Psoas muscle (tissue), 8 donors: Measurements from ENCODE around the gene CNIH4. TPM values are rescaled to one million over a fixed set of nuclear protein-coding genes. Genes with fewer than 3 reads are reported as not detected.
A peak's percentile ranks its signal among the peaks of the same experiment; 100 is the strongest.
"Not testable (repeated sequence)": the region's sequence is repeated elsewhere in the genome, so short reads cannot be mapped to it uniquely, and the experiment has no call there.

Experiments
- ATAC-seq, 4 donors: fragments of 200-7000 bp; cut with Tn5 transposase; one replicate each; pipeline ENCODE4 v1.9.1; 2020; ENCODE audit warnings: moderate library complexity in 3 of 4, mild to moderate bottlenecking in 2 of 4
- DNase-seq, 2 donors: peaks; one replicate each; pipeline ENCODE4 v3.0.0-alpha.2; 2020
- H3K27ac ChIP-seq: fragments of 200-600 bp; one replicate; pipeline ENCODE4 v1.8.0; 2022
- H3K27me3 ChIP-seq, 3 donors: fragments of 200-600 bp in 1 of 3; one replicate each; pipeline versions ENCODE4 v1.6.1 to v1.8.0; 2013 to 2022; ENCODE audit warnings: low read length in 2 of 3, mild to moderate bottlenecking in 2 of 3, moderate library complexity in 1 of 3; ENCODE audit not compliant: insufficient read depth in 3 of 3
- H3K36me3 ChIP-seq, 2 donors: fragments of 200-600 bp in 1 of 2; one replicate each; pipeline versions ENCODE4 v1.6.1 to v1.8.0; 2013 to 2022; ENCODE audit warnings: low read depth in 1 of 2, mild to moderate bottlenecking in 1 of 2, moderate library complexity in 1 of 2; ENCODE audit not compliant: insufficient read depth in 1 of 2
- H3K4me1 ChIP-seq: fragments of 200-600 bp; one replicate; pipeline ENCODE4 v1.8.0; 2022
- H3K4me3 ChIP-seq: fragments of 200-600 bp; one replicate; pipeline ENCODE4 v1.8.0; 2022; ENCODE audit warnings: mild to moderate bottlenecking
- H3K9me3 ChIP-seq: fragments of 200-600 bp; one replicate; pipeline ENCODE4 v1.8.0; 2022
- CTCF ChIP-seq: fragments of 200-600 bp; IDR thresholded peaks from one replicate; pipeline ENCODE4 v1.8.0; 2022; ENCODE audit warnings: antibody characterized with exemption
- WGBS, 3 donors: extraction: QIAGEN DNeasy Blood & Tissue Kit; methylation state at CpG; one replicate each; pipeline versions ENCODE4 v1.1.6 to v1.1.7; 2013; 5-methylcytosine and 5-hydroxymethylcytosine counted together
- intact Hi-C, 2 donors: fragments of 100-400 bp; cut with DNase I; formaldehyde crosslinking; loops; one replicate each; pipeline versions ENCODE4 v1.11.0 to v1.14.2; 2022
- polyA plus RNA-seq, 3 donors: library from polyadenylated mRNA; stranded (reverse); fragments of 200-250 nt; gene quantifications; one replicate each; pipeline ENCODE4 v1.2.3, GENCODE V29; 2013
- total RNA-seq, 4 donors: library from RNA; stranded (reverse); fragmentation: NEBNext Ultra II Directional in 2 of 4; extraction: Animal tissue kit (Norgen Biotek cat#: 25700) in 2 of 4; gene quantifications; one replicate each; pipeline versions ENCODE4 v1.2.1 to v1.2.4, GENCODE V29; 2021 to 2023
- donor health status: healthy with polysubstance abuse.
- donor health status: DM: no; HTN: no; CAD: no; lungs with moderate emphysema.
- donor health status: Bipolar disorder and iron deficiency.
- donor health status: healthy.
- donor health status: DM: yes; HTN: yes; CAD: no.
- donor health status: DM: no; HTN: no; CAD: no.
- donor health status: DM: no; HTN: no; CAD: no.
- donor health status: DM: yes; HTN: yes; CAD: no.

The CNIH4 gene
- total and polyA plus RNA-seq, 7 donors = 29.7 to 103 (median 38.4) TPM

GRCh38 chr1:224333939-224334786 is 22.5 kb upstream of the CNIH4 start:
- Histone ChIP-seq H3K36me3 (no peaks in the 10 kb centered on the region), H3K27me3 (peaks cover 0 to 3% (median 0%) of the 10 kb centered on the region in 3 donors), H3K4me3 (no peak overlapping the region), H3K9me3 (no peaks in the 10 kb centered on the region), H3K27ac (no peak overlapping the region), H3K4me1 (peaks cover 10% of the 10 kb centered on the region)
- 51 to 58% (median 57%) methylated on average over 5 of the region's 5 CpGs for WGBS, 3 donors
- no peak for TF ChIP-seq CTCF
- ATAC-seq (no peak), DNase-seq (no peak)
- intact Hi-C loops = loop anchor here (1.0 to 5.0 kb wide), 2 partner anchors 217 to 218 kb away; no protein-coding TSS in a partner anchor

- intact Hi-C loops = no loop called here
Measured at GRCh38 chr1:224338150-224338838, 18.4 kb upstream of the CNIH4 start.

GRCh38 chr1:224339442-224340033 is 17.1 kb upstream of the CNIH4 start:
- ATAC-seq (no peak), DNase-seq (no peak)
- no peak overlapping the region for H3K4me3 ChIP-seq
- H3K9me3 ChIP-seq = peaks cover 17% of the 10 kb centered on the region
- no peak for TF ChIP-seq CTCF
- H3K27ac ChIP-seq = no peak overlapping the region
- WGBS, 3 donors = 75 to 97% (median 82%) methylated on average over 1 to 2 of the region's 4 CpGs
- intact Hi-C loops = no loop called here
- H3K4me1 ChIP-seq = no peaks in the 10 kb centered on the region
- peaks cover 0 to 4% (median 3%) of the 10 kb centered on the region in 3 donors for H3K27me3 ChIP-seq
- no peaks in the 10 kb centered on the region for H3K36me3 ChIP-seq

More at GRCh38 chr1:224338150-224338838, 18.4 kb upstream of the CNIH4 start:
- H3K27me3 ChIP-seq = peaks cover 0 to 4% (median 3%) of the 10 kb centered on the region in 3 donors
- H3K4me3 ChIP-seq = no peak overlapping the region
- 83 to 98% (median 96%) methylated on average over 4 of the region's 4 CpGs for WGBS, 3 donors
- H3K9me3 ChIP-seq = peaks cover 5% of the 10 kb centered on the region
- H3K4me1 ChIP-seq = peaks cover 8% of the 10 kb centered on the region
- no peaks in the 10 kb centered on the region for H3K36me3 ChIP-seq
- no peak for TF ChIP-seq CTCF
- ATAC-seq = no peak
- no peak overlapping the region for H3K27ac ChIP-seq
- DNase-seq = no peak

GRCh38 chr1:224340453-224341384 is 16.0 kb upstream of the CNIH4 start:
- intact Hi-C loops = not testable (repeated sequence)
- 7% methylated on average over 25 to 31 of the region's 36 CpGs for WGBS, 3 donors

More at GRCh38 chr1:224340453-224341384, 16.0 kb upstream of the CNIH4 start:
- H3K4me1 ChIP-seq, H3K27me3 ChIP-seq, H3K27ac ChIP-seq, DNase-seq, H3K36me3 ChIP-seq: not testable (repeated sequence)
- ATAC-seq = peak in 3 of 4 donors; percentile 49 to 67 (median 56)
- Histone ChIP-seq H3K9me3 (peaks cover 17% of the 10 kb centered on the region), H3K4me3 (peak overlapping the region; percentile 72)
